GM12878 (cell line): ENCODE data around the gene PREX1. TPM values are rescaled to one million over a fixed set of nuclear protein-coding genes. Genes with fewer than 3 reads are reported as not detected.

Experiments used
- ATAC-seq: fragments of 200-7000 bp; cut with Tn5 transposase; 3 replicates; pipeline ENCODE4 v1.9.1; 2020; ENCODE audit warnings: mild to moderate bottlenecking, moderate library complexity
- BruUV-seq: library from RNA; stranded (reverse); fragments of 400-500 nt; replicated peaks from 2 replicates; lab custom pipeline; 2021; lab: Mats Ljungman, UMichigan
- CTCF ChIA-PET: fragments of 300-600 bp; sonication (Branson Sonifier 250); formaldehyde crosslinking; extraction: SDS; loops from one replicate; lab custom pipeline; 2021; ENCODE audit warnings: inconsistent platforms; lab: Yijun Ruan, JAX
- POLR2A ChIA-PET: fragments of 350-600 bp; formaldehyde crosslinking; extraction: SDS; loops from one replicate; lab custom pipeline; 2021; ENCODE audit warnings: inconsistent platforms; lab: Charles Lee
- RAD21 ChIA-PET: fragments of 300-600 bp; sonication (Branson Sonifier 250); formaldehyde crosslinking; loops from one replicate; lab custom pipeline; 2023; ENCODE audit warnings: antibody characterized with exemption; ENCODE audit not compliant: unreplicated experiment; lab: Charles Lee
- SMC1A ChIA-PET: fragments of 300-600 bp; sonication (Branson Sonifier 250); formaldehyde crosslinking; loops from one replicate; lab custom pipeline; 2023; ENCODE audit not compliant: unreplicated experiment, uncharacterized antibody; lab: Charles Lee
- DNase-seq: peaks from one replicate; pipeline ENCODE4 v3.0.0-alpha.2; 2011; ENCODE audit warnings: low read depth, low spot score
- FAIRE-seq: peaks from 3 replicates; lab custom pipeline; 2011; peaks lifted over from hg19 to GRCh38; lab: Jason Lieb, UNC
- H2AFZ ChIP-seq: 2 replicates; pipeline ENCODE4 v1.6.0; 2011; ENCODE audit warnings: low read depth, low read length, control low read depth; ENCODE audit not compliant: control insufficient read depth
- H3K27ac ChIP-seq: 2 replicates; pipeline ENCODE4 v1.5.1; 2011; ENCODE audit warnings: control low read depth; ENCODE audit not compliant: control insufficient read depth, insufficient read depth
- H3K27me3 ChIP-seq, 2 experiments: replicated peaks in 1 of 2; 2 replicates each; pipeline versions ENCODE4 v1.6.0 to v1.6.1; 2011; ENCODE audit warnings: low read length in 1 of 2; ENCODE audit not compliant: control insufficient read depth in 2 of 2, insufficient read depth in 2 of 2
- H3K36me3 ChIP-seq, 2 experiments: 2 replicates each; pipeline ENCODE4 v1.5.1; 2011; ENCODE audit warnings: low read length in 1 of 2; ENCODE audit not compliant: control insufficient read depth in 2 of 2, insufficient read depth in 2 of 2
- H3K4me1 ChIP-seq: 2 replicates; pipeline ENCODE4 v1.6.1; 2011; ENCODE audit warnings: mild to moderate bottlenecking, low read length, moderate library complexity, mixed read lengths; ENCODE audit not compliant: control insufficient read depth, insufficient read depth
- H3K4me2 ChIP-seq: 2 replicates; pipeline ENCODE4 v1.6.0; 2011; ENCODE audit warnings: control low read depth; ENCODE audit not compliant: control insufficient read depth, insufficient read depth
- H3K4me3 ChIP-seq: fragments of 200-600 bp; sonication (generic); 2 replicates; pipeline ENCODE4 v1.5.1; 2016
- H3K79me2 ChIP-seq: 2 replicates; pipeline ENCODE4 v1.6.0; 2011; ENCODE audit warnings: low read length; ENCODE audit not compliant: control insufficient read depth, insufficient read depth
- H3K9ac ChIP-seq: 2 replicates; pipeline ENCODE4 v1.8.0; 2011; ENCODE audit warnings: low read length, control low read depth, mixed read lengths; ENCODE audit not compliant: control insufficient read depth, insufficient read depth
- H3K9me3 ChIP-seq: replicated peaks from 3 replicates; pipeline ENCODE4 v1.5.1; 2011; ENCODE audit warnings: mild to moderate bottlenecking, low read length; ENCODE audit not compliant: control insufficient read depth, insufficient read depth
- H4K20me1 ChIP-seq: 2 replicates; pipeline ENCODE4 v1.6.0; 2011; ENCODE audit not compliant: control insufficient read depth, insufficient read depth
- ASH2L ChIP-seq: fragments of 300-600, 200-600 bp; sonication (generic); IDR thresholded peaks from 2 replicates; pipeline ENCODE4 v1.6.1; 2017; ENCODE audit warnings: low read depth, mild to moderate bottlenecking, borderline replicate concordance
- BACH1 ChIP-seq: fragments of 450-650 bp; IDR thresholded peaks from 2 replicates; pipeline ENCODE4 v1.6.1; 2017; ENCODE audit warnings: mild to moderate bottlenecking, borderline replicate concordance
- BCL11A ChIP-seq: IDR thresholded peaks from 2 replicates; pipeline ENCODE4 v1.6.1; 2011; ENCODE audit warnings: low read depth, low read length
- EED ChIP-seq: sonication (generic); IDR thresholded peaks from 2 replicates; pipeline ENCODE4 v1.6.1; 2016; ENCODE audit warnings: antibody characterized with exemption, low read depth
- EGR1 ChIP-seq, 2 experiments: IDR thresholded peaks; 1 replicate in 1 of 2; 2 replicates in 1 of 2; pipeline ENCODE4 v1.6.1; 2011 to 2012; ENCODE audit warnings: low read depth in 2 of 2, low read length in 2 of 2, borderline replicate concordance in 1 of 2, mild to moderate bottlenecking in 1 of 2, moderate library complexity in 1 of 2
- EP300 ChIP-seq, 2 experiments: fragments of 150-350 bp in 1 of 2; IDR thresholded peaks; 2 replicates each; pipeline ENCODE4 v1.6.1; 2011 to 2012; ENCODE audit warnings: low read depth in 2 of 2, low read length in 2 of 2, borderline replicate concordance in 1 of 2, improper control_type of control experiment in 1 of 2, inconsistent platforms in 1 of 2; ENCODE audit not compliant: control insufficient read depth in 1 of 2
- ETV6 ChIP-seq, 2 experiments: fragments of 450-650 bp in 1 of 2; IDR thresholded peaks in 1 of 2; conservative IDR thresholded peaks in 1 of 2; 2 replicates each; pipeline ENCODE4 v1.6.1; 2014; ENCODE audit warnings: antibody characterized with exemption in 1 of 2, borderline replicate concordance in 1 of 2, low read depth in 1 of 2, mild to moderate bottlenecking in 1 of 2, moderate library complexity in 1 of 2
- FOXM1 ChIP-seq: IDR thresholded peaks from 2 replicates; pipeline ENCODE4 v1.6.1; 2012; ENCODE audit warnings: low read depth, mild to moderate bottlenecking, inconsistent platforms, low read length, moderate library complexity
- GABPA ChIP-seq: IDR thresholded peaks from 2 replicates; pipeline ENCODE4 v1.6.1; 2014; ENCODE audit warnings: antibody characterized with exemption, low read depth, mild to moderate bottlenecking, inconsistent platforms
- IKZF2 ChIP-seq, 2 experiments: fragments of 450-650 bp; IDR thresholded peaks; 2 replicates each; pipeline ENCODE4 v1.6.1; 2017; ENCODE audit warnings: mild to moderate bottlenecking in 2 of 2, moderate library complexity in 2 of 2
- JUNB ChIP-seq: IDR thresholded peaks from 2 replicates; pipeline ENCODE4 v1.6.1; 2016; ENCODE audit warnings: antibody characterized with exemption, mild to moderate bottlenecking
- MYB ChIP-seq: fragments of 150-350 bp; IDR thresholded peaks from 2 replicates; pipeline ENCODE4 v1.6.1; 2014; ENCODE audit warnings: mild to moderate bottlenecking, low read depth, low read length, borderline replicate concordance
- NBN ChIP-seq: fragments of 450-650 bp; IDR thresholded peaks from 2 replicates; pipeline ENCODE4 v1.6.1; 2016
- POU2F2 ChIP-seq: IDR thresholded peaks from 3 replicates; pipeline ENCODE4 v1.6.1; 2011; ENCODE audit warnings: low read depth, mild to moderate bottlenecking, low read length, borderline replicate concordance
- RAD51 ChIP-seq: fragments of 450-650 bp; IDR thresholded peaks from 2 replicates; pipeline ENCODE4 v1.6.1; 2016; ENCODE audit warnings: moderate library complexity, mild to moderate bottlenecking, inconsistent platforms
- RELB ChIP-seq: fragments of 450-650 bp; IDR thresholded peaks from 2 replicates; pipeline ENCODE4 v1.6.1; 2017; ENCODE audit warnings: low read depth, mild to moderate bottlenecking, moderate library complexity
- RFX5 ChIP-seq: IDR thresholded peaks from 2 replicates; pipeline ENCODE4 v1.6.1; 2011; ENCODE audit warnings: low read depth, low read length, improper control_type of control experiment
- TCF12 ChIP-seq: IDR thresholded peaks from 2 replicates; pipeline ENCODE4 v1.6.1; 2011; ENCODE audit warnings: low read depth, mild to moderate bottlenecking, low read length
- WGBS: methylation state at CpG from one replicate; pipeline ENCODE4 v1.1.6; 2016; ENCODE audit warnings: low lambda C conversion rate; ENCODE audit not compliant: insufficient replicate concordance, insufficient coverage; ENCODE audit errors: missing lambda C conversion rate; 5-methylcytosine and 5-hydroxymethylcytosine counted together
- in situ Hi-C: fragments of 300-500 bp; cut with MboI; formaldehyde crosslinking; loops from 9 replicates; pipeline ENCODE4 v1.14.3; 2018; ENCODE audit warnings: mixed read lengths
- intact Hi-C: fragments of 100-400 bp; cut with micrococcal nuclease; formaldehyde crosslinking; loops from one replicate; pipeline ENCODE4 v1.14.2; 2022; ENCODE audit not compliant: unreplicated experiment
- polyA plus RNA-seq, 11 experiments: library from polyadenylated mRNA; depleted of rRNA in 4 of 11; unstranded in 6 of 11; stranded (reverse) in 5 of 11; fragments of >200 nt; fragmentation: Nextera tagmentation in 4 of 11; fragmentation: Illumina TruSeq in 1 of 11; extraction: Ambion mirVana in 4 of 11; extraction: Trizol in 1 of 11; gene quantifications; 1 replicate in 1 of 11; 2 replicates in 10 of 11; pipeline versions ENCODE4 v1.2.1 to v1.2.3, GENCODE V29; 2011 to 2016; ENCODE audit warnings: inconsistent platforms in 2 of 11, missing spikeins in 2 of 11, low read depth in 1 of 11
- total RNA-seq, 4 experiments: library from RNA; depleted of rRNA in 3 of 4; stranded (reverse); fragments of >200 nt in 3 of 4; fragmentation: Illumina TruSeq in 1 of 4; extraction: Trizol in 1 of 4; gene quantifications; 2 replicates each; pipeline versions ENCODE4 v1.2.1 to v1.2.3, GENCODE V29; 2013 to 2021
- TF ChIP-seq, protein P1 (sequence below): IDR thresholded peaks from 2 replicates; pipeline ENCODE4 v1.6.1; 2012; ENCODE audit warnings: low read depth, low read length, improper control_type of control experiment
- TF ChIP-seq, protein P2 (sequence below): fragments of 150-350 bp; IDR thresholded peaks from 2 replicates; pipeline ENCODE4 v1.6.1; 2014; ENCODE audit warnings: mild to moderate bottlenecking, low read depth, low read length

PREX1 gene
- total and polyA plus RNA-seq, 10 of the 15 experiments (the other 5 are each of a cell fraction or from before 2014, with no cell fraction given) = 2.6 to 114 (median 38.9) TPM

- H3K9me3 ChIP-seq = no peaks in the 10 kb centered on the region; the same call in 2 of the 3 replicates
- H3K36me3 ChIP-seq = peaks cover 4 to 7% of the 10 kb centered on the region in 2 experiments; a peak in 3 of 4 replicates
- peak overlapping the region; percentile 46; the same call in 1 of the 2 replicates for H3K4me3 ChIP-seq
- ATAC-seq (peak; percentile 60), DNase-seq (peak; percentile 59), FAIRE-seq (no peak)
- H3K79me2 ChIP-seq = peaks cover 97% of the 10 kb centered on the region
- intact Hi-C loops = no loop called here
- H2AFZ ChIP-seq = no peak overlapping the region
- H3K4me1 ChIP-seq = peaks cover 68% of the 10 kb centered on the region
- peak overlapping the region; percentile 82 for H3K4me2 ChIP-seq
- in situ Hi-C loops = no loop called here
- ChIA-PET POLR2A (interaction anchor here (1.2 to 1.4 kb wide), 2 partner anchors 9 to 32 kb away, joined by 3 to 4 read pairs; partner anchors contain the start of gene PREX1), CTCF (interaction anchor here (1.1 to 1.3 kb wide), 6 partner anchors 21 to 347 kb away, joined by 3 to 4 read pairs (median 4); no protein-coding TSS in a partner anchor), RAD21 (interaction anchor here (0.7 to 2.2 kb wide), 7 partner anchors 22 to 101 kb away, joined by 3 to 12 read pairs (median 4); no protein-coding TSS in a partner anchor), SMC1A (interaction anchor here (0.6 to 2.0 kb wide), 14 partner anchors 8 to 161 kb away, joined by 3 to 10 read pairs (median 4); no protein-coding TSS in a partner anchor)
- no peaks in the 10 kb centered on the region for H3K27me3 ChIP-seq
- H3K9ac ChIP-seq = peak overlapping the region; percentile 52
- peak overlapping the region; percentile 83 for H3K27ac ChIP-seq
- WGBS = 5% methylated on average over 11 of the region's 11 CpGs
- no TSS peak for BruUV-seq
- H4K20me1 ChIP-seq = peaks cover 4% of the 10 kb centered on the region; the same call in 1 of the 2 replicates
- TF ChIP-seq EGR1 (IDR thresholded peaks at IDR 0.05; ENCODE audit: borderline replicate concordance in 1 of 2, low read depth in 2 of 2, low read length in 2 of 2) (0 out of 3 replicates have a peak, but pooled peaks of 1 of the 2 experiments have one; percentile 2), ASH2L (no peak), ETV6 (conservative IDR thresholded peaks at IDR 0.05 in 1 of 2, IDR thresholded peaks at IDR 0.05 in 1 of 2; ENCODE audit: borderline replicate concordance in 1 of 2, low read depth in 1 of 2) (peak in 1 of 2 experiments; percentile 31; a peak in 1 of 4 replicates), MYB (peak; percentile 53; the same call in 1 of the 2 replicates), JUNB (no peak), NBN (0 out of 2 replicates have a peak, but pooled peaks have one; percentile 13), RELB (peak; percentile 61; the same call in 1 of the 2 replicates), BACH1 (no peak), RFX5 (no peak), POU2F2 (peak; percentile 90), BCL11A (no peak), EED (peak; percentile 56), IKZF2 (IDR thresholded peaks at IDR 0.05) (peak; percentile 63 to 66; a peak in 3 of 4 replicates), EP300 (IDR thresholded peaks at IDR 0.05; ENCODE audit: borderline replicate concordance in 1 of 2, control insufficient read depth in 1 of 2, low read depth in 2 of 2, low read length in 2 of 2) (peak in 1 of 2 experiments; percentile 30; a peak in 1 of 4 replicates), FOXM1 (no peak), GABPA (peak; percentile 50; the same call in 1 of the 2 replicates), RAD51 (no peak), TCF12 (no peak)
- TF ChIP-seq, protein P1, sequence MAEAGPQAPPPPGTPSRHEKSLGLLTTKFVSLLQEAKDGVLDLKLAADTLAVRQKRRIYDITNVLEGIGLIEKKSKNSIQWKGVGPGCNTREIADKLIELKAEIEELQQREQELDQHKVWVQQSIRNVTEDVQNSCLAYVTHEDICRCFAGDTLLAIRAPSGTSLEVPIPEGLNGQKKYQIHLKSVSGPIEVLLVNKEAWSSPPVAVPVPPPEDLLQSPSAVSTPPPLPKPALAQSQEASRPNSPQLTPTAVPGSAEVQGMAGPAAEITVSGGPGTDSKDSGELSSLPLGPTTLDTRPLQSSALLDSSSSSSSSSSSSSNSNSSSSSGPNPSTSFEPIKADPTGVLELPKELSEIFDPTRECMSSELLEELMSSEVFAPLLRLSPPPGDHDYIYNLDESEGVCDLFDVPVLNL = no peak
- TF ChIP-seq, protein P2, sequence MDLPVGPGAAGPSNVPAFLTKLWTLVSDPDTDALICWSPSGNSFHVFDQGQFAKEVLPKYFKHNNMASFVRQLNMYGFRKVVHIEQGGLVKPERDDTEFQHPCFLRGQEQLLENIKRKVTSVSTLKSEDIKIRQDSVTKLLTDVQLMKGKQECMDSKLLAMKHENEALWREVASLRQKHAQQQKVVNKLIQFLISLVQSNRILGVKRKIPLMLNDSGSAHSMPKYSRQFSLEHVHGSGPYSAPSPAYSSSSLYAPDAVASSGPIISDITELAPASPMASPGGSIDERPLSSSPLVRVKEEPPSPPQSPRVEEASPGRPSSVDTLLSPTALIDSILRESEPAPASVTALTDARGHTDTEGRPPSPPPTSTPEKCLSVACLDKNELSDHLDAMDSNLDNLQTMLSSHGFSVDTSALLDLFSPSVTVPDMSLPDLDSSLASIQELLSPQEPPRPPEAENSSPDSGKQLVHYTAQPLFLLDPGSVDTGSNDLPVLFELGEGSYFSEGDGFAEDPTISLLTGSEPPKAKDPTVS = no peak
Observed at GRCh38 chr20:48818481-48818987, 9.3 kb downstream of the PREX1 start.
